Measurements from ENCODE around the gene IL1RAP.

IL1RAP gene

GRCh38 chr3:190615060-190615384 lies 101.1 kb downstream of the IL1RAP start:
- DNase-seq: no peak

GRCh38 chr3:190615607-190616006 lies 101.7 kb downstream of the IL1RAP start:
- no peak for DNase-seq

DNA sequence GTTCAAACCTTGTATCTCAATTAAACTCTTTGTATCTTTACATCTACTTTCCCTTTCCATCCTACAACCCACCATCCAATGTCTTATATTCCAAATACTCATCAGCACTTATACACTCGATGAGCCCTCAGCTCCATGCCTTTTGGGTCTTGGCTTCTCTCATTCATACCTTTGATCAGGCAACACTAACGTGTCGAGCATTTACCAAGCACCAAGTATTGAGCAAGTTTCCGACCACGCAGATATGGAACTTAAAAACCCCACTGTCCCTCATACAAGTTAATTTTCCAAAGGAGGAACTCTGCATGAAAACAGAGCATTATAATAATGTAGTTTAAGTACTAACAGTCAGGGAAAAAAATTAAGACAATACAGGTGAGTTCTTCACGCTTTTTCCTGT lies 102.8 kb downstream of the IL1RAP start:
- DNase-seq: no peak

GRCh38 chr3:190617185-190617584 lies 103.3 kb downstream of the IL1RAP start:
- DNase-seq: no peak

- DNase-seq: no peak
Observed at GRCh38 chr3:190618330-190619030, 104.6 kb downstream of the IL1RAP start.

DNA sequence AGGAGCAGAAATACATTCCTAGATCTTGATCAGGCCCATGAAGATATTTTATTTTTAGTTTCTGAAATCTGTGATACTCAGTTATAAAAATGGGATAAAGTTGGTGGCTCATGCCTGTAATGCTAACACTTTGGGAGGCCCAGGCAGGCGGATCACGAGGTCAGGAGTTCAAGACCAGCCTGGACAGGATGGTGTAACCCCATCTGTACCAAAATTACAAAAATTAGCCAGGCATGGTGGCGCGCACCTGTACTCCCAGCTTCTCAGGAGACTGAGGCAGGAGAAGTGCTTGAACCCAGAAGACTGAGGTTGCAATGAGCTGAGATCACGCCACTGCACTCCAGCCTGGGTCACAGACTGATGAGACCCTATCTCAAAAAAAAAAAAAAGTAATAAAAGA lies 105.5 kb downstream of the IL1RAP start:
- no peak for DNase-seq

GRCh38 chr3:190619761-190620160 lies 105.9 kb downstream of the IL1RAP start:
- no peak for DNase-seq

DNA sequence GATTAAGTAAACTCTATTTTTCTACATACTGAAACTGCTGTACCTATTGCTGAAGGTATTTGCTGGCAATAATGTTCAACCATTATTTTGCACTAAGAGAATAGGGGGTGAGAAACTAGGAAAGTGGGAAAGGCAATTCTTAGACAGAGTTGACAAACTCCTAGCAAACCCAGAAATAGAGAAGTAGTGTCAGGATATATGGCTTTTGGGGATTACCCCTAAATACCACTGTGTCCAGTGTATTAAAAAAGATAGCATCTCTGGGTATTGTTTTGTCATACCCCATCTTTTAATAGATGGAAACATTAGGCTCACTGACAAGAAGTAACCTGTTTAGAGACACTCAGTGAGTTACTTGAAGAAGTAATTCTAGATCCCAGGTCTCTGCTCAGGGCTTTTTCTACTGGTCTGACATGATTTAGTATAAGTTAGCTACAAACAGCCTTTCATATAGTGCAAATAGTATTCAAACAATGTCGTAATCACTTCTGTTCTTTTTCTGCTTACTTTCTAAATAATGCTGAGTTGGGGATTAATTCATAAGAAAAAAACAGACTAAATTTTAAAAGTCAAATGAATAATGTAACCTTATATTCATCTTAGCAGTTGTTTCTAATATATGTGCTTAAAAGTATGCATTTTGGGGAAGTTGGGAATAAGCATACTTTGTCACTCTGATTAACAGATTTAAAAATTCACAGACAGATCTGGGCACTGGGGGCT lies 107.2 kb downstream of the IL1RAP start:
- no peak for DNase-seq

- no peak for DNase-seq
Observed at GRCh38 chr3:190621927-190622326, 108.0 kb downstream of the IL1RAP start.

DNA sequence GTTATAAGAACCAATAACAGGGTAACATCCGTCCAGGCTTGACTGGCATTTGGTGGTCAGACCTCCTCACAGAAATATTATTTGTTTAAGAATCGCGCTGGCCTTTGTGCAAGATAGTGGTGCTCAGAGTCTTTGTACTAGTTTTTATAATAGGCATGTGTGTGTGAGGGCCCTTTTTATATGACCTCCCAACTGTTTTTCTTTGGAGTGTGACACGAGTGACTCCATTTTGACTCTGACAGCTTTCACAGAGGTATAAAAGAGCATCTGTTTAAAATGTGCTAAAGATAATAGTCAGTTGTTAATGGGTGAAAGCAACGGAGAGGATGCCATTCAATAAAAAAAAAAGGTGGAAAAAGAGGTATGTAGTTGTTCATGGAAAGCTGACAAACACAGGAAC lies 110.4 kb downstream of the IL1RAP start:
- no peak for DNase-seq

- no peak for DNase-seq
Observed at GRCh38 chr3:190626951-190627620, 113.2 kb downstream of the IL1RAP start.

- DNase-seq: no peak
Observed at GRCh38 chr3:190629088-190629487, 115.2 kb downstream of the IL1RAP start.

GRCh38 chr3:190631295-190631694 lies 117.4 kb downstream of the IL1RAP start:
- DNase-seq: no peak

DNA sequence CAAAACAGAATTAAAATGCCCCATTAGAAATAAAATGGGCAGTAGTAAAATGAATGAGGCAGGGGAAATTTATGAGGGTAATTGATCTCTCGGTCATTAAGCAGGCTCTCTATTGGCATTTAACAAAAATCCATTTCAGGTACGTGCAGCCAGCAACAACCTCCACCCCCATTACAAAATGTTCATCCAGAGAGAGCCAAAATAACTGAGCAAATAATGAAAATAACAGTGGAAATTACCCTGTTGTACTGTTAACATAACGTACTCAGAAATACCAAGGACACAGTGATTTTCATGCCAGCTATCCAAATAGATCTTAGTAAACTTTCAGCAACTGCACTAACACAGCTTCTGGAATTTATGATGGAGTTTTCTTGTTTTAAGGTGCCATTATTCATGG lies 127.7 kb downstream of the IL1RAP start:
- no peak for DNase-seq

GRCh38 chr3:190642016-190642415 lies 128.1 kb downstream of the IL1RAP start:
- no peak for DNase-seq

- no peak for DNase-seq
Observed at GRCh38 chr3:190644035-190644434, 130.2 kb downstream of the IL1RAP start.

DNA sequence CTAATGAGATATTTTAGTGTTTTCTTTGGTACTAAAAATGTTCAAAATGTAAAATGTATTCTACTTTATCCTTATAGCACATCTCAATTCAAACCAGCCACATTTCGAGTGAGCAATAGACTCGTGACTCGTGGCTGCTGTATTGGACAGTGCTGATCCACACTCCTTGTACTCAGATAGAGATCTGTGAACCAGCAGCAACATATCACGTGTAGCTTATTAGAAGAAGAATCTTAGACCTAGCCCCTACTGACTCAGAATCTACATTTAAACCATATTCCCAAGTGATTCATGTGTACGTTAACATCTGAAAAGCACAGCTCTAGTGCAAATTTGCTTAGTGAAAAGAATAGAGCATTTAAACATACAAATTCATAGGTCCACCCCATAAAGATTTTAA lies 130.9 kb downstream of the IL1RAP start:
- DNase-seq: no peak

GRCh38 chr3:190645932-190646460 lies 132.1 kb downstream of the IL1RAP start:
- DNase-seq: no peak

GRCh38 chr3:190646996-190647395 lies 133.1 kb downstream of the IL1RAP start:
- no peak for DNase-seq

DNA sequence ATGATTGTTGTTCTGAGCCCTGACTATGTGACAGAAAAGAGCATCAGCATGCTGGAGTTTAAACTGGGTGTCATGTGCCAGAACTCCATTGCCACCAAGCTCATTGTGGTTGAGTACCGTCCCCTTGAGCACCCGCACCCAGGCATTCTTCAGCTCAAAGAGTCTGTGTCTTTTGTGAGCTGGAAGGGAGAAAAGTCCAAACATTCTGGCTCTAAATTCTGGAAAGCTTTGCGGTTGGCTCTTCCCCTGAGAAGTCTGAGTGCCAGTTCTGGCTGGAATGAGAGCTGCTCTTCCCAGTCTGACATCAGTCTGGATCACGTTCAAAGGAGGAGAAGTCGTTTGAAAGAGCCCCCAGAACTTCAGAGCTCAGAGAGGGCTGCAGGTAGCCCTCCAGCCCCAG lies 142.0 kb downstream of the IL1RAP start:
- DNase-seq: no peak

DNA sequence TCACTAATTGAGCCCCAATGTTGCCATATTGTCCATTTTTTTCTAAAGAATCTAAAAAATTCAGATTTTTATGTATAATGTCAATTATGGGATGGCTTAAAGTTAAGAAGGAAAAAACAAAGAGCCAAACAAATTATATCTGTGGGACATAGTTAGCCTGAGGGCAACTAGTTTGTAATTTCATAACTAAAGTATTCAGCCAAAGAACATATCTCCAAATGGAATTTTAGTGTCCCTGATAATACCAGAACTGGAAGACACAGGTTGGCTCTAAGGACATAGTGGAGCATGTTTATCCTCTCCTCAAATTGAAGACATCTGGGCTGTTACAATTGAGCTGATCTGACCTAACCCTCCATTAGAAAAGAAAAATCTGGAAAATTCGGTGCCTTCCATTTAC lies 144.2 kb downstream of the IL1RAP start:
- no peak for DNase-seq

- no peak for DNase-seq
Observed at GRCh38 chr3:190666821-190667220, 152.9 kb downstream of the IL1RAP start.

GRCh38 chr3:190671658-190672057 lies 157.8 kb downstream of the IL1RAP start:
- DNase-seq: no peak

DNA sequence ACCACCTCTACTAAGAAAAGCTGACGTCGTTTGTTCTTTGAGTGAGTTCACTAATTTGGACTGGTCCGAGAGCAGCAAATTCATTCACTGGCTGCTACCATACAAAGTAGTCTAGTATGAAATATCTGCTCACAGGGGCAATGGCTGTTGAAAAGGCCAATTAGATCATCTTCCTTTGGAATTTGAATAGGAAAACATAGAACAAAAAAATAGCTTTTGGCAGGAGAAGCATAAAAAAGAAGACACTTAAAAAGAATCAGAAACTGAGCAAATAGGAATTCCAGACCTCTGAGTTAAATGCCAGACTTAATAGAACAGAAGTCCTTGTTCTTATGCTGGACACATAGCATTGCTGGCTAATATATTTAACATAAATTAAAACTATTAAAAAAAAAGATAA lies 159.3 kb downstream of the IL1RAP start:
- no peak for DNase-seq
